ENCODE measurements around the gene TAS2R8. TPM values are rescaled to one million over a fixed set of nuclear protein-coding genes. Genes with fewer than 3 reads are reported as not detected.

TAS2R8 gene
- total RNA-seq, 4 donors from 2014 or later: 0.49 TPM; not detected in 3

DNA sequence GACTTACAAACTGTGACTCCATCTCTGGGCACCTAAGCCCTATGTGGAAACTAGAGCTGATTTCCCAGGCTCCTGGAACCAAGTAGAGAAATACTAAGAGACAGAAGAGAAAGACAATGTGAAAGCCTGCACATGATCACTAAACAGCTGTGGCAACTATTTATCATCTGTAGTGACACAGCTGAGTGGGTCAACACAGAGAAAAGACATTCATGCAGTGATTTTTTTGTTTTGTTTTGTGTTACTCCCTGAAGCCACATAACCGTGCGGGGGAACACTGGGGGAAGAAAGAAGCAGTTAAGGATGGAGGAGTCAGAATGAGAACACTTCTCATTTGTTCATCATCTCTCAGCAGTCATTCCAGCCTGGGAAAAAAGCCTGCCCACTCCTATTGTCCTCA lies 40.7 kb upstream of the TAS2R8 start:
- Histone ChIP-seq H3K4me3 (replicated peaks in 1 of 3) (no peak overlapping the region), H3K4me1 (no peaks in the 10 kb centered on the region), H3K9me3 (no peaks in the 10 kb centered on the region), H3K36me3 (no peaks in the 10 kb centered on the region), H3K27ac (no peak overlapping the region), H3K27me3 (no peaks in the 10 kb centered on the region)
- TF ChIP-seq, protein P1, sequence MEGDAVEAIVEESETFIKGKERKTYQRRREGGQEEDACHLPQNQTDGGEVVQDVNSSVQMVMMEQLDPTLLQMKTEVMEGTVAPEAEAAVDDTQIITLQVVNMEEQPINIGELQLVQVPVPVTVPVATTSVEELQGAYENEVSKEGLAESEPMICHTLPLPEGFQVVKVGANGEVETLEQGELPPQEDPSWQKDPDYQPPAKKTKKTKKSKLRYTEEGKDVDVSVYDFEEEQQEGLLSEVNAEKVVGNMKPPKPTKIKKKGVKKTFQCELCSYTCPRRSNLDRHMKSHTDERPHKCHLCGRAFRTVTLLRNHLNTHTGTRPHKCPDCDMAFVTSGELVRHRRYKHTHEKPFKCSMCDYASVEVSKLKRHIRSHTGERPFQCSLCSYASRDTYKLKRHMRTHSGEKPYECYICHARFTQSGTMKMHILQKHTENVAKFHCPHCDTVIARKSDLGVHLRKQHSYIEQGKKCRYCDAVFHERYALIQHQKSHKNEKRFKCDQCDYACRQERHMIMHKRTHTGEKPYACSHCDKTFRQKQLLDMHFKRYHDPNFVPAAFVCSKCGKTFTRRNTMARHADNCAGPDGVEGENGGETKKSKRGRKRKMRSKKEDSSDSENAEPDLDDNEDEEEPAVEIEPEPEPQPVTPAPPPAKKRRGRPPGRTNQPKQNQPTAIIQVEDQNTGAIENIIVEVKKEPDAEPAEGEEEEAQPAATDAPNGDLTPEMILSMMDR (IDR thresholded peaks at IDR 0.05): no peak
- no peak for TF ChIP-seq POLR2A (IDR thresholded peaks at IDR 0.05)
- WGBS, 2 donors: 34 to 67% methylated on average over 2 of the region's 2 CpGs
- DNase-seq: no peak
- intact Hi-C loops (cut with DNase I): no loop called here

DNA sequence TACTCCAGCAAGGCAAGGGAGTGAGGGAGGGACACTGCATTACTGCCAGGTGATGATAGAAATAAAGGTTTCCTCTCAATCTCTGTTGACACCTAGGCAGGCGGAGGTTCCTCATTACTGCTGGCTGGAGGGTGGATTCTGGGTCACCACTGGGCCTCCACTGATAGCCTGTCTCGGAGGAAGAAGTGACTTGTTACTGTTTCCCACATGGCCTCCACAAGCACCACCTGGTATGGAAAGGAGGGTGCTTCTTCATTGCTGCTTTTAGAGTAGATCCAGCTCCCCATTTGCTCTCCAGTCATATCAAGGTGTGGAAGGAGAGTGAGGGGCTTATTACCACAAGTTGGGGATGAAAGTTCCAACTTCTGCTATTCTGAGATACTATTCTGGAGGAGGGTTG lies 35.8 kb upstream of the TAS2R8 start:
- intact Hi-C loops (cut with DNase I): no loop called here
- WGBS, 2 donors: 95 to 100% methylated on average over 2 of the region's 2 CpGs
- H3K36me3 ChIP-seq: no peaks in the 10 kb centered on the region

DNA sequence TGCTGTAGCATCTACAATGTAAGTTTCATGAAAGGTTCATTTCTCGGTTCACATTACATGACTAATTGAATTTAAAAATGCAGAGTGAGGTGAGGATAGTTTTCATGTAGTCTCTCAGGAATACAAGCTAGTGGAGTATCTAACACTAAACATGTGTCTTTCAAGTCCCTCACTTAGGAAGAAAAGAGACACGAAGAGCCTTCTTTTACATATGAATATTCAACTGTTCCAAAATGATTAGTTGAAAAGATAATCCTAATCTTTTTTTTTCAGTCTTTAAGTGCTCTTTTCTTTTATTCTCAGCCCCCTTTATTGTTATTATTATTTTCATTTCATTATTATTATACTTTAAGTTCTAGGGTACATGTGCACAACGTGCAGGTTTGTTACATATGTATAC lies 31.4 kb upstream of the TAS2R8 start:
- TF ChIP-seq POLR2A (IDR thresholded peaks at IDR 0.05): no peak
- TF ChIP-seq, protein P1 (IDR thresholded peaks at IDR 0.05): no peak
- Histone ChIP-seq H3K4me3 (replicated peaks in 1 of 3) (no peak overlapping the region), H3K27ac (no peak overlapping the region), H3K9me3 (no peaks in the 10 kb centered on the region), H3K4me1 (no peaks in the 10 kb centered on the region), H3K36me3 (no peaks in the 10 kb centered on the region), H3K27me3 (no peaks in the 10 kb centered on the region)
- 82 to 85% methylated on average over 3 of the region's 3 CpGs for WGBS, 2 donors
- intact Hi-C loops (cut with DNase I): no loop called here
- no peak for DNase-seq

More for the DNA sequence above, 35.8 kb upstream of the TAS2R8 start:
- Histone ChIP-seq H3K4me3 (replicated peaks in 1 of 3) (no peak overlapping the region), H3K4me1 (no peaks in the 10 kb centered on the region), H3K9me3 (no peaks in the 10 kb centered on the region), H3K27ac (no peak overlapping the region), H3K27me3 (no peaks in the 10 kb centered on the region)
- TF ChIP-seq, protein P1 (IDR thresholded peaks at IDR 0.05): no peak
- TF ChIP-seq POLR2A (IDR thresholded peaks at IDR 0.05): no peak
- DNase-seq: no peak

DNA sequence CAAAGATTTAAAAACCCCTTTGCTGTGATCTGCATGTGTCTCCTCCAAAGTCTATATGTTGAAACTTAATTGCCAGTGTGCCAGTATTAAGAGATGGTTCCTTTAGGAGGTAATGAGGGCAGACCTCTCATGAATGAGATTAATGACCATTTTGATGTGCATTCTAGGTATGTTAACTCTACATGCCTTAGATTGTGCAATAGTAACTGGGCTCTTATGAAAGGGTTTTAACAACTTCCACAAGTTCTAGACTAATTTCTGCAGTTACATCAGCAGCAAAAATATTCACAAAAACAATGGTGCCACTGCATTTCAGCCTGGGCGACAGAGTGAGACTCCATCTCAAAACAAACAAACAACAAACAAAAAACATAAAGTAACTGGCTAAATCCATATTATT lies 22.9 kb upstream of the TAS2R8 start:
- Histone ChIP-seq H3K4me1 (no peaks in the 10 kb centered on the region), H3K36me3 (no peaks in the 10 kb centered on the region), H3K27ac (no peak overlapping the region), H3K9me3 (no peaks in the 10 kb centered on the region), H3K4me3 (replicated peaks in 1 of 3) (no peak overlapping the region), H3K27me3 (no peaks in the 10 kb centered on the region)
- DNase-seq: no peak
- intact Hi-C loops (cut with DNase I): no loop called here
- TF ChIP-seq POLR2A (IDR thresholded peaks at IDR 0.05): no peak
- TF ChIP-seq, protein P1 (IDR thresholded peaks at IDR 0.05): no peak
- WGBS, 2 donors: 98% methylated on average over 1 of the region's 1 CpG

DNA sequence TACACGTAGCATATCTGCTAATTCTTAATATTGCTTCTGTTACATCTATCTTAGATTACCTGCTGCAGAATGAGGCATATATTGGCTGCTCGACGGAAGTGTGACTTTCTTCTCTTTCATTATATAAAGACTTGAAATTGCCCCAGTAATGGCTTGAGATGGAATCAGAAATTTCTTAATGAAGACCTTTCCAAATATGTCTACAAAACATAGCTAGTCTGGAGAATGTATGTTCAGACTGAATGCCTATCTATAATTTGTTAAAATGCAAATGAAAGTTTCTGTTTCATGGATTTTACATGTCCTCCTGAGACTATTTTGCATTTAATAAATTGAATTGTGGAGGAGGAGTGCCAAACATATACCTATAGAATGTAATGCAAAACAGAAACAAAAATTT lies 19.2 kb upstream of the TAS2R8 start, which contains the start of gene TAS2R10:
Gene TAS2R10 (minus strand): TSS at position 101 of the 400 bp plus-strand sequence. CDS start 89 bp downstream, at position 12.
- Histone ChIP-seq H3K4me3 (replicated peaks in 1 of 3) (no peak within 1 kb of the TSS), H3K4me1 (no peaks in the 10 kb centered on the region), H3K9me3 (no peaks in the 10 kb centered on the region), H3K27me3 (no peaks in the 10 kb centered on the region), H3K36me3 (no peaks in the 10 kb centered on the region), H3K27ac (no peak within 1 kb of the TSS)
- TF ChIP-seq, protein P1 (IDR thresholded peaks at IDR 0.05): no peak
- TF ChIP-seq POLR2A (IDR thresholded peaks at IDR 0.05): no peak
- no peak for DNase-seq
- intact Hi-C loops (cut with DNase I): no loop called here
- 89 to 93% methylated on average over 3 of the region's 3 CpGs for WGBS, 2 donors

Data from thyroid gland (tissue), 4 donors.